Activated CD4-positive, alpha-beta T cell treated with anti-CD3 and anti-CD28 coated beads, Interleukin-2, amount 10 ng/mL, durations not matched to agents 24 days and 14 days (primary cell): Measurements from ENCODE around the gene PTER. TPM values are rescaled to one million over a fixed set of nuclear protein-coding genes. Genes with fewer than 3 reads are reported as not detected.

Experiments
- DNase-seq: peaks from one replicate; pipeline ENCODE4 v3.0.0; 2022
- H3K27ac Mint-ChIP-seq: one replicate; pipeline ENCODE4 v1.8.0; 2022; ENCODE audit warnings: mild to moderate bottlenecking, mixed read lengths
- H3K27me3 Mint-ChIP-seq: one replicate; pipeline ENCODE4 v1.8.0; 2022; ENCODE audit warnings: mixed read lengths
- H3K36me3 Mint-ChIP-seq: one replicate; pipeline ENCODE4 v1.8.0; 2022; ENCODE audit warnings: low read depth, mild to moderate bottlenecking, mixed read lengths
- H3K4me1 Mint-ChIP-seq: one replicate; pipeline ENCODE4 v1.8.0; 2021; ENCODE audit warnings: mixed read lengths
- H3K4me3 Mint-ChIP-seq: one replicate; pipeline ENCODE4 v1.8.0; 2022; ENCODE audit warnings: mild to moderate bottlenecking, moderate library complexity, mixed read lengths
- H3K9me3 Mint-ChIP-seq: one replicate; pipeline ENCODE4 v1.8.0; 2021; ENCODE audit warnings: mixed read lengths
- intact Hi-C: fragments of 100-400 bp; cut with micrococcal nuclease; formaldehyde crosslinking; loops from one replicate; pipeline ENCODE4 v1.15.1; 2023
- total RNA-seq: library from RNA; stranded (reverse); gene quantifications from 2 replicates; pipeline ENCODE4 v1.2.3, GENCODE V29; 2022

Gene PTER
- total RNA-seq, 1 donor from 2014 or later: 16.7 TPM

DNA sequence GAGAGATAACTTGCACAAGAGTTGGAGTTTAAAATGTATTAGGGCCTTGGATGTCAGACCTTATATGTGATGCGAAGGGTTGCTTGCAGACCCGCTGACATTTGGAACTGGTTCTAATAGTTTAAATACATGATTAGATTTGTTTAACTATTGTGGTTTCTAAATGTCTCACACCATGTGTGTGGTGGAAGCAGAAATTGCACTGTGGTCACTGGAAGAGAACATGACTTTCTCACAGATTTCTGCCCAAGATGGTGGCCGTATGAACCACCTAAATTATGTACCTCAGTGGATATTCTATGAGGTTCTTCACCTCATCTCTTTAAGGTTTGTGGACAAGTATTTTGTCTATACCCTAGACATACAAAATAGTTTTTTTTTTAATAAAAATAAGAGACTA lies 93.0 kb downstream of the PTER start:
- Mint-ChIP-seq H3K4me1 (no peaks in the 10 kb centered on the region), H3K9me3 (no peaks in the 10 kb centered on the region), H3K27ac (no peak overlapping the region), H3K36me3 (no peaks in the 10 kb centered on the region), H3K4me3 (no peak overlapping the region), H3K27me3 (peaks cover 11% of the 10 kb centered on the region)
- intact Hi-C loops: no loop called here
- no peak for DNase-seq

DNA sequence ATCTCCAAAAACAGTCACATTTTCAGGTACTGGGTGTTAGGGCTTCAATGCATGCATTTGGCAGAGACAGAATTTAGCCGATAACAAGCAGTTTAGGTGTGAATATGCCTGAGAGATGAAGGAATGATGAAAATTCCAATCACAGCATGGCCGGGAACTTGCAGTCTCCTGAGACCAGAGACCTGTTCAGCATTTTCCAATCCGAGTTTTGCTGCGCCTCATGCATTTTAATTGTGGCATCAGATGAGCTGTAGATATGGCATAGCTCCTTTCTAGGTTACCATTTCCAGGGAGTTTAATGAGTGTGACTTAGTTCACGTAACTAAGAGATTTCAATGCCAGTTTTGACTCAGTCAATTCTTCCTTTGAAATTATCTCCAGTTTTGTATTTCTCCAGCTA lies 99.3 kb downstream of the PTER start:
- intact Hi-C loops: no loop called here

DNA sequence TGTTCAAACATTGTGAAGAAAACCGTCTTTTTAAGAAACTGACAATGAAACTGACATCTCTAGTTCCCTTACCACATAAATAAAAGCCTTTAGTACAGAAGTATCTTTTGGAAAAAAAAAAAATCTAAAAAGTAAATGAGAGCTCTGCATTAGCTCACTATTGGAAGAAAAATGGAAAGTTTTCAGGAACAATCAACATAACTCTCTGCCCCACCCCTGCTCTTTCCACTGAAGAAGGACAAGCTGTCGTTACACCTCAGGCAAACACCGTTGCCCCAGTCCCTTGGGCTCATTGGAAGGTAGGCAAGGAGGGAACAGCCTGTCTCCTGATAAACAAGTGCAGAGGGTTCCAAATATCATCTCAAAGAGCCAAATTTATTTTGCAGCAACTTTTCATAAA lies 107.3 kb downstream of the PTER start:
- intact Hi-C loops: loop anchor here (10.0 kb wide), 1 partner anchor 639 kb away; no protein-coding TSS in a partner anchor
- Mint-ChIP-seq H3K4me3 (no peak overlapping the region), H3K4me1 (no peaks in the 10 kb centered on the region), H3K36me3 (no peaks in the 10 kb centered on the region), H3K9me3 (no peaks in the 10 kb centered on the region), H3K27ac (no peak overlapping the region), H3K27me3 (no peaks in the 10 kb centered on the region)
- DNase-seq: no peak

More for the DNA sequence above, 99.3 kb downstream of the PTER start:
- Mint-ChIP-seq H3K27me3 (peaks cover 6% of the 10 kb centered on the region), H3K9me3 (no peaks in the 10 kb centered on the region), H3K36me3 (no peaks in the 10 kb centered on the region), H3K4me3 (no peak overlapping the region), H3K27ac (no peak overlapping the region), H3K4me1 (no peaks in the 10 kb centered on the region)
- DNase-seq: peak; percentile 33

DNA sequence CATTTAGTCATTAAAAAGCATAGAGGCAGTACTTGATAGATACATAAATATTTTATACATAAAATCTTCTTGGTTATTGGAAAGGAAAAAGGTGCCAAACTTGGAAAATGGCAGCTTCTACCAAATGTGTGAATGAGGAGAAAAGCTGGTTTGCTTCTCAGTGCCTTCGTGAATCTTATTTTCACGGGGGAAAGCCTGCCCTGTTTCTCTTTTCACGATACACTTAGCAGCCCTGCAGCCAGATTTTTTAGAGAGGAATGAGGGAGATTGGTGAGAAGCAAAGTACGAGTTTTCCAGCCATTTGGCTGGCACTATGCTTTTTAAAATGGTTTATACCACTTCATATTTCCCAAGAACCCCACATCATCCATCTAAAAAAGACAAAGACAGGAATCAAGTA lies 107.8 kb downstream of the PTER start:
- intact Hi-C loops: loop anchor here (10.0 kb wide), 1 partner anchor 640 kb away; no protein-coding TSS in a partner anchor
- H3K27me3 Mint-ChIP-seq: no peaks in the 10 kb centered on the region
- no peaks in the 10 kb centered on the region for H3K4me1 Mint-ChIP-seq
- H3K27ac Mint-ChIP-seq: no peak overlapping the region
- H3K9me3 Mint-ChIP-seq: no peaks in the 10 kb centered on the region
- DNase-seq: no peak
- no peaks in the 10 kb centered on the region for H3K36me3 Mint-ChIP-seq
- H3K4me3 Mint-ChIP-seq: no peak overlapping the region

DNA sequence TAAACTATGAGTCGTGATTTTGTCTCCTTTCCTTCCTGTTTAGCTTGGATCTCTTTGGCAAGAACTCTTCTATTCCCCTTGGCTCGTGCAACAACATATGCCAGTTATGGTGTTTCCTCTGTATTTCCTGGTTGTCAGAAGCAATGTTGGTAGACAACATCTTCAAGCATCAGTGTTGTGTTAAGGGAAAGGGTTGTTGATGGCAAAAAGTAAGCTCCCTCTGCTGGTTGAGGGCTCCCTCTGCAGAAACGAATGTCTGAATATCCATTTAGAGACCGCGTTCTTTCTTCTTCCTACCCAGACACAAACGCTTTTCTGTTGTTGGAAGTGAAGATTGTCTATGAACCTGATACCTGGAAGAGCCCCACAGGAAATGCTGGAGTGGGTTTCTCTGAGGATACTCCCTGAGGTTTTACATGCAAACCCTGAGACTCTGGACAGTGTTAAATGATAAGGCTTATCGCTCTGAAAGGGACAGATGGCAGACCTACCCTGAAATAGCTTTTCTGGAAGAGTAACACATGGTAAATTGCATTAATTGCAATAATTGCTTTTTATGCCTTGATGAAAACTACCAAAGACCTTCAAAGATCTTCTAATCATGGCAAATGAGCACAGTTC lies 108.4 kb downstream of the PTER start:
- no peaks in the 10 kb centered on the region for H3K27me3 Mint-ChIP-seq
- H3K27ac Mint-ChIP-seq: no peak overlapping the region
- intact Hi-C loops: loop anchor here (10.0 kb wide), 1 partner anchor 640 kb away; no protein-coding TSS in a partner anchor
- H3K4me3 Mint-ChIP-seq: no peak overlapping the region
- peak; percentile 66 for DNase-seq
- no peaks in the 10 kb centered on the region for H3K4me1 Mint-ChIP-seq
- no peaks in the 10 kb centered on the region for H3K36me3 Mint-ChIP-seq
- no peaks in the 10 kb centered on the region for H3K9me3 Mint-ChIP-seq

DNA sequence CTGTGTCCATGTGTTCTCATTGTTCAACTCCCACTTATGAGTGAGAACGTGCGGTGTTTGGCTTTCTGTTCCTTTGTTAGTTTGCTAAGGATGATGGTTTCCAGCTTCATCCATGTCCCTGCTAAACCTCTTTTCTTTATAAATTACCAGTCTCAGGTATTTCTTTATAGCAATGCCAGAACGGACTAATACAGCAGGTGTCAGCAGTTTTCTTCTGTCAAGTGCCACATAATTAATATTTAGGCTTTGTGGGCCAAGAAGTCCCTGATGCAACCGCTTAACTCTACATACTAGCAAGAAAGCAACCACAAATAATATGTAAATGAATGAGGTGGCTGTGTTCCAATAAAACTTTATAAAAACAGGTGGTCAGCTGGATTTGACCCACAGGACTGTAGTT lies 111.2 kb downstream of the PTER start:
- no peaks in the 10 kb centered on the region for H3K9me3 Mint-ChIP-seq
- H3K36me3 Mint-ChIP-seq: no peaks in the 10 kb centered on the region
- no peak for DNase-seq
- intact Hi-C loops: loop anchor here (10.0 kb wide), 1 partner anchor 643 kb away; no protein-coding TSS in a partner anchor
- H3K27ac Mint-ChIP-seq: no peak overlapping the region
- no peaks in the 10 kb centered on the region for H3K4me1 Mint-ChIP-seq
- H3K27me3 Mint-ChIP-seq: no peaks in the 10 kb centered on the region
- H3K4me3 Mint-ChIP-seq: no peak overlapping the region

DNA sequence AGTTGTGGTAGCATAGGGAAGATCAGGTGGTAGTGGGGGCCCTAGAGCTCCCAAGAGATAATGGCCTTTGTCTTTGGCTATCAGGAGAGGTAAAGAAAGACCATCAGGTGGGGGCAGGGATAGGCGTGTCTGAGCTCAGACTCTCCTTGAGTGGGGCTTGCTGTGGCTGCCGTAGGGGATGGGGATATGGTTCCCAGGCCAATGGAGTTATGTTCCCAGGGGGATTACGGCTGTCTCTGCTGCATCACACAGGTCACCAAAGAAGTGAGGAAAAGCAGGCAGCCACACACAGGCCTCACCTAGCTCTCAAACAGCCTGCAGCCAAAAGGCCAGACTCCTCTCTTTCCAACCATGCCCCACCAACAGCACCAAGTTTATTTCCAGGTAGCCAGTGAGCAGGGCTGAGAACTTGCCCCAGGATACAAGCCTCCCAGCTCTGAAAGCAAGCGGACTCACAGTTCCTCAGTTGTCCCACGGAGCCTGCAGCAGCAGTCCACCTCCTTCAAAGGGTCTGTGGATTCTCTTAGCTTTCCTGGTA lies 122.5 kb downstream of the PTER start:
- Mint-ChIP-seq H3K4me3 (no peak overlapping the region), H3K27me3 (peaks cover 25% of the 10 kb centered on the region)

DNA sequence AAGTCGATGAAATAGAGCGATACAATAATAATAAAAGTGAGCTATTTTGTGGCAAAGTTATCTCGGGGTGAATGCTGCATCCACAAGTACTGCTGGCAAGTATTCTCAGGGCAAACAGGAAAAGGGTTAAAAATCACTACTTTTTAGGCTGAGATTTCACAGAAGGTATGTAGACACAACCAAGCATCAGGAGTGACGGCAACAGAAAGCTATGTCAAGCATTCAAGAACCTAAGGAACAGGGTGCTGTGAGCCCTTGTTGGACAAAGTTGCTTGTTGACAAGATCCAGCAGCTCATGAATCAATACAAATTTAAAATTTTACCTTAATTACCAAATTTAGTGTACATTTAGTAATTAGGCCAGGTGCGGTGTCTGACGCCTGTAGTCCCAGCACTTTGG lies 126.1 kb downstream of the PTER start:
- no peak for DNase-seq
- H3K27me3 Mint-ChIP-seq: peaks cover 6% of the 10 kb centered on the region
- intact Hi-C loops: no loop called here
- no peak overlapping the region for H3K4me3 Mint-ChIP-seq
- H3K9me3 Mint-ChIP-seq: no peaks in the 10 kb centered on the region
- no peak overlapping the region for H3K27ac Mint-ChIP-seq
- no peaks in the 10 kb centered on the region for H3K36me3 Mint-ChIP-seq
- H3K4me1 Mint-ChIP-seq: peaks cover 7% of the 10 kb centered on the region

More for the DNA sequence above, 122.5 kb downstream of the PTER start:
- no peak for DNase-seq
- no peaks in the 10 kb centered on the region for H3K36me3 Mint-ChIP-seq
- H3K4me1 Mint-ChIP-seq: no peaks in the 10 kb centered on the region
- H3K9me3 Mint-ChIP-seq: no peaks in the 10 kb centered on the region
- intact Hi-C loops: no loop called here
- H3K27ac Mint-ChIP-seq: no peak overlapping the region

Other genes with a start within 250 kb of the PTER start
- gene C1QL3, start 84.9 kb downstream of the PTER start, total RNA-seq: 0.21 TPM in 1 of 2 replicates, not detected in the other